HCT116 (cell line): ENCODE results near the gene KIF25. TPM values are rescaled to one million over a fixed set of nuclear protein-coding genes. Genes with fewer than 3 reads are reported as not detected.

Experiments
- ATAC-seq: fragments of 200-7000 bp; cut with Tn5 transposase; 2 replicates; pipeline ENCODE4 v1.9.1; 2020; ENCODE audit warnings: mild to moderate bottlenecking, moderate library complexity
- BruUV-seq: library from RNA; stranded (reverse); fragments of 400-500 nt; replicated peaks from 2 replicates; lab custom pipeline; 2021; lab: Mats Ljungman, UMichigan
- CTCF ChIA-PET: fragments of 300-600 bp; sonication (Branson Sonifier 250); formaldehyde crosslinking; loops from one replicate; lab custom pipeline; 2021; ENCODE audit warnings: antibody characterized with exemption; lab: Charles Lee
- POLR2A ChIA-PET: fragments of 300-600, 350-600 bp; sonication (Branson Sonifier 250); formaldehyde crosslinking; loops from one replicate; lab custom pipeline; 2021; ENCODE audit warnings: antibody characterized with exemption; lab: Charles Lee
- RAD21 ChIA-PET, 2 experiments: fragments of 300-600 bp; sonication (Branson Sonifier 250); formaldehyde crosslinking; loops; one replicate each; lab custom pipeline; 2023; ENCODE audit warnings: low total read pairs in 2 of 2; ENCODE audit not compliant: uncharacterized antibody in 2 of 2, unreplicated experiment in 2 of 2, low non-redundant PET in 1 of 2; lab: Charles Lee
- DNase-seq: peaks from one replicate; pipeline ENCODE4 v3.0.0-alpha.2; 2010; ENCODE audit warnings: low read depth, low spot score
- H2AFZ ChIP-seq: fragments of 200-600 bp; shearing (Covaris generic), sonication (generic); 2 replicates; pipeline ENCODE4 v1.6.1; 2017; ENCODE audit warnings: low read depth, mixed run types, mixed read lengths, antibody characterized with exemption, low read length; ENCODE audit not compliant: poor library complexity, severe bottlenecking
- H3K27ac ChIP-seq: 2 replicates; pipeline ENCODE4 v1.5.1; 2012; ENCODE audit warnings: low read depth, low read length
- H3K27me3 ChIP-seq: fragments of 200-600 bp; sonication (generic); 2 replicates; pipeline ENCODE4 v1.6.1; 2016; ENCODE audit warnings: mixed run types, low read length, mixed read lengths; ENCODE audit not compliant: insufficient read depth
- H3K36me3 ChIP-seq, 2 experiments: fragments of 200-500 bp in 1 of 2; fragments of 200-600 bp in 1 of 2; sonication (Bioruptor generic) in 1 of 2; sonication (generic) in 1 of 2; 2 replicates each; pipeline versions ENCODE4 v1.5.1 to v1.6.1; 2014 to 2016; ENCODE audit warnings: low read length in 2 of 2, inconsistent platforms in 1 of 2, mixed read lengths in 1 of 2, mixed run types in 1 of 2; ENCODE audit not compliant: insufficient read depth in 2 of 2, control insufficient read depth in 1 of 2
- H3K4me1 ChIP-seq, 2 experiments: fragments of 200-600 bp in 1 of 2; sonication (generic) in 1 of 2; 2 replicates each; pipeline versions ENCODE4 v1.5.1 to v1.6.1; 2012 to 2017; ENCODE audit warnings: low read length in 2 of 2, inconsistent platforms in 1 of 2, mild to moderate bottlenecking in 1 of 2, mixed read lengths in 1 of 2, mixed run types in 1 of 2, moderate library complexity in 1 of 2; ENCODE audit not compliant: insufficient read depth in 2 of 2, control insufficient read depth in 1 of 2
- H3K4me2 ChIP-seq: fragments of 200-600 bp; sonication (generic); 2 replicates; pipeline ENCODE4 v1.6.1; 2017; ENCODE audit warnings: mixed run types, low read length, mixed read lengths
- H3K4me3 ChIP-seq, 2 experiments: fragments of 200-600 bp in 1 of 2; sonication (generic) in 1 of 2; replicated peaks in 1 of 2; 2 replicates each; pipeline ENCODE4 v1.5.1; 2011 to 2016; ENCODE audit warnings: low read length in 2 of 2, control low read depth in 1 of 2, low read depth in 1 of 2, mild to moderate bottlenecking in 1 of 2, mixed read lengths in 1 of 2, mixed run types in 1 of 2
- H3K79me2 ChIP-seq: fragments of 200-600 bp; sonication (generic); 2 replicates; pipeline ENCODE4 v1.6.1; 2017; ENCODE audit warnings: mild to moderate bottlenecking, mixed run types, low read length, moderate library complexity, mixed read lengths; ENCODE audit not compliant: insufficient read depth
- H3K9ac ChIP-seq: fragments of 200-600 bp; sonication (generic); 2 replicates; pipeline ENCODE4 v1.6.1; 2016; ENCODE audit warnings: low read length, mixed read lengths
- H3K9me2 ChIP-seq: fragments of 200-600 bp; sonication (generic), shearing (Covaris generic); 2 replicates; pipeline ENCODE4 v1.6.1; 2017; ENCODE audit warnings: mixed run types, mild to moderate bottlenecking, moderate library complexity; ENCODE audit not compliant: insufficient read depth
- H3K9me3 ChIP-seq, 2 experiments: fragments of 200-500 bp in 1 of 2; fragments of 200-600 bp in 1 of 2; sonication (Bioruptor generic) in 1 of 2; sonication (generic) in 1 of 2; 2 replicates each; pipeline ENCODE4 v1.6.1; 2014 to 2017; ENCODE audit warnings: low read length in 2 of 2, mixed read lengths in 2 of 2, inconsistent platforms in 1 of 2, low read depth in 1 of 2, mild to moderate bottlenecking in 1 of 2, mixed run types in 1 of 2, moderate library complexity in 1 of 2; ENCODE audit not compliant: control insufficient read depth in 1 of 2, insufficient read depth in 1 of 2
- H4K20me1 ChIP-seq: fragments of 200-600 bp; sonication (generic), shearing (Covaris generic); 2 replicates; pipeline ENCODE4 v1.6.1; 2017; ENCODE audit warnings: mixed run types, mild to moderate bottlenecking, moderate library complexity; ENCODE audit not compliant: insufficient read depth
- CBX3 ChIP-seq: IDR thresholded peaks from 2 replicates; pipeline ENCODE4 v1.6.1; 2012; ENCODE audit warnings: low read depth
- CEBPB ChIP-seq: IDR thresholded peaks from 2 replicates; pipeline ENCODE4 v1.6.1; 2012; ENCODE audit warnings: low read depth
- ELF1 ChIP-seq: IDR thresholded peaks from 2 replicates; pipeline ENCODE4 v1.6.1; 2012; ENCODE audit warnings: low read depth, borderline replicate concordance
- EZH2phosphoT487 ChIP-seq: fragments of 200-600 bp; IDR thresholded peaks from 2 replicates; pipeline ENCODE4 v1.6.1; 2018; ENCODE audit warnings: antibody characterized with exemption, borderline replicate concordance
- FOSL1 ChIP-seq: IDR thresholded peaks from 2 replicates; pipeline ENCODE4 v1.6.1; 2012; ENCODE audit warnings: low read depth
- MAX ChIP-seq: IDR thresholded peaks from 2 replicates; pipeline ENCODE4 v1.6.1; 2012
- POLR2A ChIP-seq: IDR thresholded peaks from 2 replicates; pipeline ENCODE4 v1.7.0; 2011; ENCODE audit warnings: borderline replicate concordance; ENCODE audit not compliant: insufficient read depth, insufficient read length; ENCODE audit errors: extremely low read depth
- SIN3A ChIP-seq: IDR thresholded peaks from 2 replicates; pipeline ENCODE4 v1.6.1; 2012; ENCODE audit warnings: low read depth
- SP1 ChIP-seq: IDR thresholded peaks from 2 replicates; pipeline ENCODE4 v1.6.1; 2012; ENCODE audit warnings: low read depth
- TCF7L2 ChIP-seq: IDR thresholded peaks from 2 replicates; pipeline ENCODE4 v1.7.0; 2011; ENCODE audit warnings: borderline replicate concordance, inconsistent platforms; ENCODE audit not compliant: insufficient read depth, insufficient read length; ENCODE audit errors: extremely low read depth
- YY1 ChIP-seq: IDR thresholded peaks from 2 replicates; pipeline ENCODE4 v1.6.1; 2011; ENCODE audit warnings: low read length, low read depth, moderate library complexity, mild to moderate bottlenecking; ENCODE audit not compliant: insufficient replicate concordance; ENCODE audit errors: extremely low read depth
- ZFX ChIP-seq: fragments of 450-650 bp; IDR thresholded peaks from 2 replicates; pipeline ENCODE4 v1.6.1; 2017
- ZNF274 ChIP-seq: fragments of 200-500 bp; sonication (Bioruptor generic); IDR thresholded peaks from 2 replicates; pipeline ENCODE4 v1.6.1; 2014; ENCODE audit warnings: mild to moderate bottlenecking, low read depth, low read length, inconsistent platforms
- intact Hi-C: fragments of 100-400 bp; cut with micrococcal nuclease; formaldehyde crosslinking; loops from 2 replicates; pipeline ENCODE4 v1.10.0; 2022
- total RNA-seq: library from RNA; stranded (reverse); gene quantifications from one replicate; pipeline ENCODE4 v1.2.1, GENCODE V29; 2021; ENCODE audit not compliant: unreplicated experiment
- TF ChIP-seq, protein P1 (sequence below), 3 experiments: fragments of 200-600 bp in 1 of 3; sonication (generic) in 1 of 3; IDR thresholded peaks in 2 of 3; conservative IDR thresholded peaks in 1 of 3; 2 replicates each; pipeline ENCODE4 v1.5.1; 2012 to 2017; ENCODE audit warnings: low read depth in 2 of 3, low read length in 2 of 3, antibody characterized with exemption in 1 of 3, borderline replicate concordance in 1 of 3, control low read depth in 1 of 3, mild to moderate bottlenecking in 1 of 3, mixed read lengths in 1 of 3, mixed run types in 1 of 3, moderate library complexity in 1 of 3; ENCODE audit not compliant: insufficient read depth in 1 of 3

Gene KIF25
- total RNA-seq, 1 experiment from 2014 or later: not detected

GRCh38 chr6:167956983-167957492, 40.4 kb upstream of the KIF25 start:
- Histone ChIP-seq H3K9ac (no peak overlapping the region), H3K27ac (no peak overlapping the region), H2AFZ (no peak overlapping the region), H3K27me3 (no peaks in the 10 kb centered on the region), H3K4me2 (peak overlapping the region; percentile 52), H3K9me2 (no peaks in the 10 kb centered on the region), H3K9me3 (no peaks in the 10 kb centered on the region), H3K4me3 (no peak overlapping the region), H4K20me1 (no peaks in the 10 kb centered on the region), H3K79me2 (peaks cover 9% of the 10 kb centered on the region; the same call in 1 of the 2 replicates), H3K4me1 (peaks cover 0 to 18% of the 10 kb centered on the region in 2 experiments; a peak in 3 of 4 replicates), H3K36me3 (peaks cover 0 to 4% of the 10 kb centered on the region in 2 experiments; a peak in 2 of 4 replicates)
- ATAC-seq (peak; percentile 65), DNase-seq (no peak)
- ChIA-PET POLR2A (no interaction called here), RAD21 (no interaction called here), CTCF (no interaction called here)
- intact Hi-C loops: no loop called here
- no TSS peak for BruUV-seq
- no peak for TF ChIP-seq ZNF274
- TF ChIP-seq MAX: no peak
- no peak for TF ChIP-seq EZH2phosphoT487
- TF ChIP-seq CEBPB: no peak
- TF ChIP-seq, protein P1, sequence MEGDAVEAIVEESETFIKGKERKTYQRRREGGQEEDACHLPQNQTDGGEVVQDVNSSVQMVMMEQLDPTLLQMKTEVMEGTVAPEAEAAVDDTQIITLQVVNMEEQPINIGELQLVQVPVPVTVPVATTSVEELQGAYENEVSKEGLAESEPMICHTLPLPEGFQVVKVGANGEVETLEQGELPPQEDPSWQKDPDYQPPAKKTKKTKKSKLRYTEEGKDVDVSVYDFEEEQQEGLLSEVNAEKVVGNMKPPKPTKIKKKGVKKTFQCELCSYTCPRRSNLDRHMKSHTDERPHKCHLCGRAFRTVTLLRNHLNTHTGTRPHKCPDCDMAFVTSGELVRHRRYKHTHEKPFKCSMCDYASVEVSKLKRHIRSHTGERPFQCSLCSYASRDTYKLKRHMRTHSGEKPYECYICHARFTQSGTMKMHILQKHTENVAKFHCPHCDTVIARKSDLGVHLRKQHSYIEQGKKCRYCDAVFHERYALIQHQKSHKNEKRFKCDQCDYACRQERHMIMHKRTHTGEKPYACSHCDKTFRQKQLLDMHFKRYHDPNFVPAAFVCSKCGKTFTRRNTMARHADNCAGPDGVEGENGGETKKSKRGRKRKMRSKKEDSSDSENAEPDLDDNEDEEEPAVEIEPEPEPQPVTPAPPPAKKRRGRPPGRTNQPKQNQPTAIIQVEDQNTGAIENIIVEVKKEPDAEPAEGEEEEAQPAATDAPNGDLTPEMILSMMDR (IDR thresholded peaks at IDR 0.05 in 2 of 3, conservative IDR thresholded peaks at IDR 0.05 in 1 of 3; ENCODE audit: borderline replicate concordance in 1 of 3, insufficient read depth in 1 of 3, low read depth in 2 of 3, low read length in 2 of 3): no peak
- no peak for TF ChIP-seq ELF1
- no peak; the same call in 1 of the 2 replicates for TF ChIP-seq FOSL1
- no peak for TF ChIP-seq POLR2A
- no peak for TF ChIP-seq CBX3
- TF ChIP-seq SIN3A: no peak
- no peak for TF ChIP-seq SP1
- TF ChIP-seq ZFX: no peak
- TF ChIP-seq TCF7L2: no peak
- TF ChIP-seq YY1: no peak
